ENCODE data around the gene RPS27A. TPM values are rescaled to one million over a fixed set of nuclear protein-coding genes. Genes with fewer than 3 reads are reported as not detected.
A peak's percentile ranks its signal among the peaks of the same experiment; 100 is the strongest.
"Not testable (repeated sequence)": the region's sequence is repeated elsewhere in the genome, so short reads cannot be mapped to it uniquely, and the experiment has no call there.

The RPS27A gene
- total RNA-seq, 1 donor from 2014 or later: 1,063 TPM

- H3K36me3 Mint-ChIP-seq (ENCODE audit: low read depth): peaks cover 34% of the 10 kb centered on the region
- no peaks in the 10 kb centered on the region for H3K27me3 Mint-ChIP-seq (ENCODE audit: low read depth)
- no peaks in the 10 kb centered on the region for H3K9me3 Mint-ChIP-seq
- peak overlapping the region; percentile 54 for H3K27ac Mint-ChIP-seq
- intact Hi-C loops (cut with micrococcal nuclease): no loop called here
- no peak for DNase-seq (ENCODE audit: low spot score)
- peaks cover 31% of the 10 kb centered on the region for H3K4me1 Mint-ChIP-seq (ENCODE audit: low read depth)
- peak overlapping the region; percentile 35 for H3K4me3 Mint-ChIP-seq (ENCODE audit: low read depth)
These were observed 4.3 kb upstream of the RPS27A start for GRCh38 chr2:55228226-55228563.

- H3K9me3 Mint-ChIP-seq: no peaks in the 10 kb centered on the region
- DNase-seq (ENCODE audit: low spot score): no peak
- H3K4me1 Mint-ChIP-seq (ENCODE audit: low read depth): peaks cover 36% of the 10 kb centered on the region
- intact Hi-C loops (cut with micrococcal nuclease): no loop called here
- no peaks in the 10 kb centered on the region for H3K27me3 Mint-ChIP-seq (ENCODE audit: low read depth)
- H3K36me3 Mint-ChIP-seq (ENCODE audit: low read depth): peaks cover 44% of the 10 kb centered on the region
- no peak overlapping the region for H3K27ac Mint-ChIP-seq
- H3K4me3 Mint-ChIP-seq (ENCODE audit: low read depth): no peak overlapping the region
These were observed 3.3 kb upstream of the RPS27A start for GRCh38 chr2:55229221-55229620.

- Mint-ChIP-seq H3K4me3 (ENCODE audit: low read depth) (peak overlapping the region; percentile 99), H3K4me1 (ENCODE audit: low read depth) (peaks cover 42% of the 10 kb centered on the region), H3K27me3 (ENCODE audit: low read depth) (no peaks in the 10 kb centered on the region), H3K9me3 (no peaks in the 10 kb centered on the region), H3K36me3 (ENCODE audit: low read depth) (peaks cover 58% of the 10 kb centered on the region), H3K27ac (peak overlapping the region; percentile 4)
- no peak for DNase-seq (ENCODE audit: low spot score)
- intact Hi-C loops (cut with micrococcal nuclease): loop anchor here (5.0 to 10.0 kb wide), 2 partner anchors 52 to 1466 kb away; partner anchors contain the start of gene CHAC2
These were observed 1.9 kb upstream of the RPS27A start for GRCh38 chr2:55230551-55230950.

GRCh38 chr2:55231546-55232083 is 873 bp upstream of the RPS27A start:
- peak overlapping the region; percentile 95 for H3K27ac Mint-ChIP-seq
- peaks cover 67% of the 10 kb centered on the region for H3K36me3 Mint-ChIP-seq (ENCODE audit: low read depth)
- no peaks in the 10 kb centered on the region for H3K27me3 Mint-ChIP-seq (ENCODE audit: low read depth)
- H3K4me1 Mint-ChIP-seq (ENCODE audit: low read depth): peaks cover 43% of the 10 kb centered on the region
- intact Hi-C loops (cut with micrococcal nuclease): loop anchor here (1.0 to 10.0 kb wide), 9 partner anchors 8 to 1467 kb away; partner anchors contain the start of genes CFAP36, CHAC2, MTIF2 and PPP4R3B
- peak overlapping the region; percentile 99 for H3K4me3 Mint-ChIP-seq (ENCODE audit: low read depth)
- H3K9me3 Mint-ChIP-seq: no peaks in the 10 kb centered on the region
- no peak for DNase-seq (ENCODE audit: low spot score)

- Mint-ChIP-seq H3K27me3 (ENCODE audit: low read depth) (no peaks in the 10 kb centered on the region), H3K4me3 (ENCODE audit: low read depth) (peak overlapping the region; percentile 99), H3K36me3 (ENCODE audit: low read depth) (peaks cover 71% of the 10 kb centered on the region), H3K9me3 (no peaks in the 10 kb centered on the region), H3K4me1 (ENCODE audit: low read depth) (peaks cover 38% of the 10 kb centered on the region), H3K27ac (peak overlapping the region; percentile 95)
- DNase-seq (ENCODE audit: low spot score): peak; percentile 26
- intact Hi-C loops (cut with micrococcal nuclease): loop anchor here (1.0 to 10.0 kb wide), 9 partner anchors 10 to 1468 kb away; partner anchors contain the start of genes CFAP36, CHAC2, MTIF2 and PPP4R3B
These were observed 572 bp downstream of the RPS27A start for GRCh38 chr2:55232863-55233657.

- no peaks in the 10 kb centered on the region for H3K9me3 Mint-ChIP-seq
These were observed 1.1 kb downstream of the RPS27A start for GRCh38 chr2:55233658-55233940.

GRCh38 chr2:55235724-55236538 is 3.4 kb downstream of the RPS27A start:
- H3K27me3 Mint-ChIP-seq (ENCODE audit: low read depth): no peaks in the 10 kb centered on the region
- no peaks in the 10 kb centered on the region for H3K9me3 Mint-ChIP-seq
- no peak overlapping the region for H3K27ac Mint-ChIP-seq
- peaks cover 68% of the 10 kb centered on the region for H3K36me3 Mint-ChIP-seq (ENCODE audit: low read depth)
- DNase-seq (ENCODE audit: low spot score): no peak
- H3K4me1 Mint-ChIP-seq (ENCODE audit: low read depth): peaks cover 19% of the 10 kb centered on the region
- H3K4me3 Mint-ChIP-seq (ENCODE audit: low read depth): no peak overlapping the region
- intact Hi-C loops (cut with micrococcal nuclease): loop anchor here (10.0 kb wide), 1 partner anchor 1471 kb away; the partner anchor contains the start of gene CHAC2

More at GRCh38 chr2:55233658-55233940, 1.1 kb downstream of the RPS27A start:
- Mint-ChIP-seq H3K27me3 (ENCODE audit: low read depth) (no peaks in the 10 kb centered on the region), H3K27ac (peak overlapping the region; percentile 95), H3K36me3 (ENCODE audit: low read depth) (peaks cover 71% of the 10 kb centered on the region), H3K4me3 (ENCODE audit: low read depth) (peak overlapping the region; percentile 99), H3K4me1 (ENCODE audit: low read depth) (peaks cover 33% of the 10 kb centered on the region)
- intact Hi-C loops (cut with micrococcal nuclease): loop anchor here (2.0 to 10.0 kb wide), 3 partner anchors 49 to 1469 kb away; partner anchors contain the start of gene CHAC2
- no peak for DNase-seq (ENCODE audit: low spot score)

- intact Hi-C loops (cut with micrococcal nuclease): loop anchor here (10.0 kb wide), 1 partner anchor 1472 kb away; the partner anchor contains the start of gene CHAC2
These were observed 4.6 kb downstream of the RPS27A start for GRCh38 chr2:55236992-55237543.

GRCh38 chr2:55239656-55240222 is 7.3 kb downstream of the RPS27A start:
- peaks cover 56% of the 10 kb centered on the region for H3K36me3 Mint-ChIP-seq (ENCODE audit: low read depth)
- intact Hi-C loops (cut with micrococcal nuclease): loop anchor here (10.0 kb wide), 1 partner anchor 1475 kb away; the partner anchor contains the start of gene CHAC2
- H3K9me3 Mint-ChIP-seq: no peaks in the 10 kb centered on the region
- H3K27me3 Mint-ChIP-seq (ENCODE audit: low read depth): no peaks in the 10 kb centered on the region
- no peak for DNase-seq (ENCODE audit: low spot score)
- no peak overlapping the region for H3K4me3 Mint-ChIP-seq (ENCODE audit: low read depth)
- peaks cover 4% of the 10 kb centered on the region for H3K4me1 Mint-ChIP-seq (ENCODE audit: low read depth)
- no peak overlapping the region for H3K27ac Mint-ChIP-seq

More at GRCh38 chr2:55236992-55237543, 4.6 kb downstream of the RPS27A start:
- Mint-ChIP-seq H3K4me1 (ENCODE audit: low read depth) (peaks cover 15% of the 10 kb centered on the region), H3K36me3 (ENCODE audit: low read depth) (peaks cover 67% of the 10 kb centered on the region), H3K4me3 (ENCODE audit: low read depth) (no peak overlapping the region), H3K27ac (no peak overlapping the region), H3K9me3 (no peaks in the 10 kb centered on the region), H3K27me3 (ENCODE audit: low read depth) (no peaks in the 10 kb centered on the region)
- DNase-seq (ENCODE audit: low spot score): no peak

GRCh38 chr2:55241582-55241981 is 9.1 kb downstream of the RPS27A start:
- H3K27ac Mint-ChIP-seq; H3K27me3 Mint-ChIP-seq (ENCODE audit: low read depth); H3K4me3 Mint-ChIP-seq (ENCODE audit: low read depth); H3K4me1 Mint-ChIP-seq (ENCODE audit: low read depth); intact Hi-C loops (cut with micrococcal nuclease); H3K9me3 Mint-ChIP-seq; DNase-seq (ENCODE audit: low spot score): not testable (repeated sequence)
- peaks cover 51% of the 10 kb centered on the region for H3K36me3 Mint-ChIP-seq (ENCODE audit: low read depth)

GRCh38 chr2:55242617-55243016 is 10.1 kb downstream of the RPS27A start:
- H3K9me3 Mint-ChIP-seq: no peaks in the 10 kb centered on the region
- no peak overlapping the region for H3K27ac Mint-ChIP-seq
- peaks cover 52% of the 10 kb centered on the region for H3K36me3 Mint-ChIP-seq (ENCODE audit: low read depth)
- peaks cover 2% of the 10 kb centered on the region for H3K4me1 Mint-ChIP-seq (ENCODE audit: low read depth)
- no peak overlapping the region for H3K4me3 Mint-ChIP-seq (ENCODE audit: low read depth)
- intact Hi-C loops (cut with micrococcal nuclease): no loop called here
- no peak for DNase-seq (ENCODE audit: low spot score)
- H3K27me3 Mint-ChIP-seq (ENCODE audit: low read depth): no peaks in the 10 kb centered on the region

GRCh38 chr2:55245411-55245810 is 12.9 kb downstream of the RPS27A start:
- intact Hi-C loops (cut with micrococcal nuclease): no loop called here
- H3K9me3 Mint-ChIP-seq: no peaks in the 10 kb centered on the region
- no peak overlapping the region for H3K27ac Mint-ChIP-seq
- H3K4me3 Mint-ChIP-seq (ENCODE audit: low read depth): no peak overlapping the region
- no peaks in the 10 kb centered on the region for H3K27me3 Mint-ChIP-seq (ENCODE audit: low read depth)
- peaks cover 51% of the 10 kb centered on the region for H3K36me3 Mint-ChIP-seq (ENCODE audit: low read depth)
- no peaks in the 10 kb centered on the region for H3K4me1 Mint-ChIP-seq (ENCODE audit: low read depth)
- DNase-seq (ENCODE audit: low spot score): no peak
